Astrocyte (in vitro differentiated cells and primary cell): ENCODE measurements around the gene SLC39A5. TPM values are rescaled to one million over a fixed set of nuclear protein-coding genes. Genes with fewer than 3 reads are reported as not detected.

Source experiments
- DNase-seq: peaks from one replicate; pipeline ENCODE4 v3.0.0-alpha.2; 2010; ENCODE audit warnings: low read depth
- FAIRE-seq: peaks from 2 replicates; lab custom pipeline; 2011; peaks lifted over from hg19 to GRCh38; lab: Jason Lieb, UNC
- H2AFZ ChIP-seq: 2 replicates; pipeline ENCODE4 v1.6.0; 2012; ENCODE audit warnings: low read depth, low read length, inconsistent platforms
- H3K27ac ChIP-seq: 2 replicates; pipeline ENCODE4 v1.5.1; 2011; ENCODE audit warnings: low read depth, low read length, inconsistent platforms
- H3K27me3 ChIP-seq: 2 replicates; pipeline ENCODE4 v1.6.0; 2011; ENCODE audit warnings: low read length, inconsistent platforms; ENCODE audit not compliant: insufficient read depth
- H3K36me3 ChIP-seq: 2 replicates; pipeline ENCODE4 v1.5.1; 2011; ENCODE audit warnings: low read length, inconsistent platforms; ENCODE audit not compliant: insufficient read depth
- H3K4me1 ChIP-seq: 2 replicates; pipeline ENCODE4 v1.5.1; 2011; ENCODE audit warnings: low read length, inconsistent platforms; ENCODE audit not compliant: insufficient read depth
- H3K4me2 ChIP-seq: 2 replicates; pipeline ENCODE4 v1.6.0; 2012; ENCODE audit warnings: low read length, inconsistent platforms
- H3K4me3 ChIP-seq: 2 replicates; pipeline ENCODE4 v1.5.1; 2011; ENCODE audit warnings: low read depth, mild to moderate bottlenecking, low read length, inconsistent platforms; ENCODE audit not compliant: insufficient read depth
- H3K79me2 ChIP-seq: 2 replicates; pipeline ENCODE4 v1.6.0; 2012; ENCODE audit warnings: mild to moderate bottlenecking, low read length, inconsistent platforms; ENCODE audit not compliant: insufficient read depth
- H3K9ac ChIP-seq: 2 replicates; pipeline ENCODE4 v1.6.0; 2012; ENCODE audit warnings: mild to moderate bottlenecking, low read length, inconsistent platforms
- H3K9me3 ChIP-seq: 2 replicates; pipeline ENCODE4 v1.5.1; 2012; ENCODE audit warnings: low read depth, mild to moderate bottlenecking, low read length, inconsistent platforms; ENCODE audit not compliant: insufficient read depth
- H4K20me1 ChIP-seq: 2 replicates; pipeline ENCODE4 v1.6.0; 2012; ENCODE audit warnings: low read length, inconsistent platforms; ENCODE audit not compliant: insufficient read depth
- H3K27ac Mint-ChIP-seq: one replicate; pipeline ENCODE4 v1.8.0; 2021; ENCODE audit warnings: mild to moderate bottlenecking, mixed read lengths; ENCODE audit not compliant: unreplicated experiment
- H3K27me3 Mint-ChIP-seq: one replicate; pipeline ENCODE4 v1.8.0; 2021; ENCODE audit warnings: low read depth, mixed read lengths; ENCODE audit not compliant: unreplicated experiment
- H3K36me3 Mint-ChIP-seq: one replicate; pipeline ENCODE4 v1.8.0; 2021; ENCODE audit warnings: low read depth, mixed read lengths; ENCODE audit not compliant: unreplicated experiment
- H3K4me1 Mint-ChIP-seq: one replicate; pipeline ENCODE4 v1.8.0; 2021; ENCODE audit warnings: low read depth, mixed read lengths; ENCODE audit not compliant: unreplicated experiment
- H3K4me3 Mint-ChIP-seq: one replicate; pipeline ENCODE4 v1.8.0; 2021; ENCODE audit warnings: mild to moderate bottlenecking, moderate library complexity, mixed read lengths; ENCODE audit not compliant: unreplicated experiment
- H3K9me3 Mint-ChIP-seq: one replicate; pipeline ENCODE4 v1.8.0; 2021; ENCODE audit warnings: mild to moderate bottlenecking, mixed read lengths; ENCODE audit not compliant: unreplicated experiment
- CTCF ChIP-seq: IDR thresholded peaks from 2 replicates; pipeline ENCODE4 v1.5.1; 2011; ENCODE audit warnings: low read depth, mild to moderate bottlenecking, inconsistent platforms, low read length, moderate library complexity; ENCODE audit not compliant: insufficient read depth
- EZH2 ChIP-seq: IDR thresholded peaks from 2 replicates; pipeline ENCODE4 v1.6.1; 2012; ENCODE audit warnings: mild to moderate bottlenecking, low read length, inconsistent platforms; ENCODE audit not compliant: insufficient read depth
- total RNA-seq: library from RNA; stranded (reverse); gene quantifications from 2 replicates; pipeline ENCODE4 v1.2.1, GENCODE V29; 2021

Gene SLC39A5
- total RNA-seq, 1 donor from 2014 or later, result 0.39 TPM

GRCh38 chr12:56189099-56189917, 40.5 kb upstream of the SLC39A5 start, which contains the start of gene SMARCC2:
Gene SMARCC2, minus strand, starts transcription at chr12:56189483. Its CDS starts 22 bp downstream, at chr12:56189461.
- FAIRE-seq (no peak), DNase-seq (peak; percentile 61)
- Mint-ChIP-seq H3K9me3 (no peaks in the 10 kb centered on the region), H3K27ac (peak within 1 kb of the TSS; percentile 93), H3K27me3 (no peaks in the 10 kb centered on the region), H3K4me1 (peaks cover 6% of the 10 kb centered on the region), H3K4me3 (peak within 1 kb of the TSS; percentile 96), H3K36me3 (peaks cover 3% of the 10 kb centered on the region)
- Histone ChIP-seq H3K79me2 (peaks cover 30% of the 10 kb centered on the region), H2AFZ (peak within 1 kb of the TSS; percentile 100), H4K20me1 (peaks cover 23% of the 10 kb centered on the region), H3K36me3 (peaks cover 14% of the 10 kb centered on the region), H3K4me3 (peak within 1 kb of the TSS; percentile 99), H3K9ac (peak within 1 kb of the TSS; percentile 92), H3K4me1 (peaks cover 13% of the 10 kb centered on the region), H3K27ac (peak within 1 kb of the TSS; percentile 66), H3K4me2 (peak within 1 kb of the TSS; percentile 100), H3K9me3 (no peaks in the 10 kb centered on the region), H3K27me3 (no peaks in the 10 kb centered on the region)
- TF ChIP-seq CTCF (peak; percentile 47), EZH2 (no peak)

- peak overlapping the region; percentile 93 for H3K27ac Mint-ChIP-seq
- no peaks in the 10 kb centered on the region for H3K9me3 Mint-ChIP-seq
- H4K20me1 ChIP-seq, result peaks cover 23% of the 10 kb centered on the region
- peak overlapping the region; percentile 100 for H3K4me2 ChIP-seq
- peak; percentile 57 for DNase-seq
- peaks cover 13% of the 10 kb centered on the region for H3K4me1 ChIP-seq
- no peaks in the 10 kb centered on the region for H3K9me3 ChIP-seq
- peak overlapping the region; percentile 92 for H3K9ac ChIP-seq
- H3K27me3 ChIP-seq, result no peaks in the 10 kb centered on the region
- no peak for FAIRE-seq
- peak overlapping the region; percentile 99 for H3K4me3 ChIP-seq
- peak overlapping the region; percentile 96 for H3K4me3 Mint-ChIP-seq
- H2AFZ ChIP-seq, result peak overlapping the region; percentile 100
- H3K27me3 Mint-ChIP-seq, result no peaks in the 10 kb centered on the region
- peaks cover 3% of the 10 kb centered on the region for H3K36me3 Mint-ChIP-seq
- H3K27ac ChIP-seq, result peak overlapping the region; percentile 66
- TF ChIP-seq CTCF (no peak), EZH2 (no peak)
- peaks cover 9% of the 10 kb centered on the region for H3K36me3 ChIP-seq
- peaks cover 6% of the 10 kb centered on the region for H3K4me1 Mint-ChIP-seq
- peaks cover 30% of the 10 kb centered on the region for H3K79me2 ChIP-seq
These were observed 39.7 kb upstream of the SLC39A5 start for GRCh38 chr12:56189918-56190694.
